Left renal pelvis (tissue), 4 donors: ENCODE measurements around the gene GNA12. TPM values are rescaled to one million over a fixed set of nuclear protein-coding genes. Genes with fewer than 3 reads are reported as not detected.
"Not testable (repeated sequence)": the region's sequence is repeated elsewhere in the genome, so short reads cannot be mapped to it uniquely, and the experiment has no call there.

Experiments used
- DNase-seq, 4 donors: peaks; one replicate each; pipeline ENCODE4 v3.0.0-alpha.2; 2013; ENCODE audit warnings: low read depth in 4 of 4, low spot score in 3 of 4
- polyA plus RNA-seq, 4 donors: library from polyadenylated mRNA; unstranded; fragments of 120-200 nt; gene quantifications; one replicate each; pipeline ENCODE4 v1.2.1, GENCODE V29; 2013; ENCODE audit not compliant: insufficient read length in 4 of 4

GNA12 gene
- polyA plus RNA-seq, 4 donors: 38.6 to 55.9 (median 41.4) TPM

GRCh38 chr7:2681929-2682799 lies 161.9 kb downstream of the GNA12 start:
- no peak for DNase-seq

- DNase-seq: no peak
Measured at GRCh38 chr7:2680792-2681490, 163.2 kb downstream of the GNA12 start.

- DNase-seq: no peak
Measured at GRCh38 chr7:2680256-2680655, 163.9 kb downstream of the GNA12 start.

GRCh38 chr7:2679135-2680127 lies 164.7 kb downstream of the GNA12 start:
- DNase-seq: not testable (repeated sequence)

GRCh38 chr7:2678454-2678853 lies 165.7 kb downstream of the GNA12 start:
- not testable (repeated sequence) for DNase-seq

Other genes with a start within 250 kb of the GNA12 start
- gene TTYH3, start 212.3 kb downstream of the GNA12 start, polyA plus RNA-seq: 100 to 1,000 TPM in 2 of 4 donors, 10 to 100 TPM in 2; 81.9 to 146 (median 108) TPM
- under 1 TPM; 0.10 to 0.31 (median 0.16) TPM for gene AMZ1, start 156.1 kb downstream of the GNA12 start, polyA plus RNA-seq
- gene CARD11, start 199.6 kb upstream of the GNA12 start, polyA plus RNA-seq: 1 to 10 TPM in 3 of 4 donors, under 1 TPM in 1; 0.96 to 2.6 (median 1.6) TPM